ENCODE data around the gene PPP1R12B. TPM values are rescaled to one million over a fixed set of nuclear protein-coding genes. Genes with fewer than 3 reads are reported as not detected.

Gene PPP1R12B
- total RNA-seq, 1 experiment from 2014 or later: 13.1 TPM

GRCh38 chr1:202311875-202312635 lies 36.4 kb upstream of the PPP1R12B start:
- no peak for TF ChIP-seq TCF7L2 (IDR thresholded peaks at IDR 0.05; ENCODE audit: low read depth, low read length)
- TF ChIP-seq REST (IDR thresholded peaks at IDR 0.05; ENCODE audit: insufficient read depth in 1 of 2, low read depth in 2 of 2, low read length in 1 of 2): no peak
- no peak for TF ChIP-seq CTCF (IDR thresholded peaks at IDR 0.05)
- no peak for TF ChIP-seq SIN3A (IDR thresholded peaks at IDR 0.05; ENCODE audit: borderline replicate concordance, insufficient read depth, low read depth, low read length)
- TF ChIP-seq POLR2AphosphoS5 (IDR thresholded peaks at IDR 0.05; ENCODE audit: low read depth, low read length): no peak
- POLR2A ChIA-PET: no interaction called here
- no TSS peak for BruUV-seq (replicated peaks)
- in situ Hi-C loops (cut with HindIII; ENCODE audit: low pct_unique_long_range_greater_than_20kb, low sequenced_read_pairs): loop anchor here (25.0 kb wide), 1 partner anchor 100 kb away; no protein-coding TSS in a partner anchor
- Histone ChIP-seq H3K27me3 (ENCODE audit: control insufficient read depth, insufficient read depth, low read length) (no peaks in the 10 kb centered on the region), H3K27ac (ENCODE audit: low read length) (no peak overlapping the region), H3K36me3 (ENCODE audit: control insufficient read depth, insufficient read depth, low read length) (no peaks in the 10 kb centered on the region), H3K4me1 (ENCODE audit: control insufficient read depth, insufficient read depth, low read length) (no peaks in the 10 kb centered on the region; the same call in 1 of the 2 replicates), H3K4me3 (ENCODE audit: low read depth in 2 of 2, low read length in 2 of 2) (no peak overlapping the region), H3K9me3 (ENCODE audit: control insufficient read depth, insufficient read depth, low read depth, low read length) (no peaks in the 10 kb centered on the region)
- intact Hi-C loops (cut with micrococcal nuclease; ENCODE audit: unreplicated experiment): no loop called here
- DNase-seq (ENCODE audit: low read depth, low spot score) (no peak), ATAC-seq (no peak)
- CTCF ChIA-PET: interaction anchor here (1.5 kb wide), 1 partner anchor 123 kb away, joined by 4 read pairs; no protein-coding TSS in a partner anchor

- no peaks in the 10 kb centered on the region for H3K9me3 ChIP-seq (ENCODE audit: control insufficient read depth, insufficient read depth, low read depth, low read length)
- H3K27me3 ChIP-seq (ENCODE audit: control insufficient read depth, insufficient read depth, low read length): no peaks in the 10 kb centered on the region
- no peak overlapping the region for H3K4me3 ChIP-seq (ENCODE audit: low read depth in 2 of 2, low read length in 2 of 2)
- no peaks in the 10 kb centered on the region for H3K36me3 ChIP-seq (ENCODE audit: control insufficient read depth, insufficient read depth, low read length)
- peak; percentile 97 for TF ChIP-seq CTCF (IDR thresholded peaks at IDR 0.05)
- TF ChIP-seq SIN3A (IDR thresholded peaks at IDR 0.05; ENCODE audit: borderline replicate concordance, insufficient read depth, low read depth, low read length): no peak
- POLR2A ChIA-PET: interaction anchor here (0.6 kb wide), 1 partner anchor 129 kb away, joined by 9 read pairs; no protein-coding TSS in a partner anchor
- no TSS peak for BruUV-seq (replicated peaks)
- H3K27ac ChIP-seq (ENCODE audit: low read length): no peak overlapping the region
- no peaks in the 10 kb centered on the region for H3K4me1 ChIP-seq (ENCODE audit: control insufficient read depth, insufficient read depth, low read length)
- in situ Hi-C loops (cut with HindIII; ENCODE audit: low pct_unique_long_range_greater_than_20kb, low sequenced_read_pairs) (loop anchor here (25.0 kb wide), 1 partner anchor 103 kb away; no protein-coding TSS in a partner anchor), intact Hi-C loops (cut with micrococcal nuclease; ENCODE audit: unreplicated experiment) (loop anchor here (1.0 to 2.0 kb wide), 2 partner anchors 125 to 131 kb away; no protein-coding TSS in a partner anchor)
- CTCF ChIA-PET: interaction anchor here (0.9 to 2.5 kb wide), 4 partner anchors 85 to 126 kb away, joined by 3 to 11 read pairs (median 6); partner anchors contain the start of gene LGR6
- ATAC-seq: peak; percentile 96
- peak; percentile 71 for DNase-seq (ENCODE audit: low read depth, low spot score)
Observed at GRCh38 chr1:202315576-202316168, 32.8 kb upstream of the PPP1R12B start.

All from Panc1 (cell line).